Measurements from ENCODE around the gene MC3R.

Gene MC3R

DNA sequence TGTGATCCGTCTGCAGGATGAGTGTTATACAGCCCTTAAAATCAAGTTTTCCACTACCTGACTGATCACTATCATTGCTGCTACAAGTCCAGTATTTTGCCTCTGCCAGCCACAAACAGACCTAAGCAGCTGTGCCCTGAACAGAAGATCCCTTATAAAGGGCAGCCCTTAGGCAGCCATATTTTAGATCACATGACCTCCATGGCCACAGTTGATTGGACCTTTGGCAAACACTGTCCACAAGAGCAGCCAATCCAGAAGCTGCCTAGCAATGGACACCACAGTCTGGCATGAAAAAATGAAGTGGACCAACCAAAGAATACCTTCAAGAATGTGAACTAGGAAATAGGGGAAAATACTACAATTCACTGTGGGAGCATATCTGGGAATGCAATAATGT, 50.8 kb downstream of the MC3R start:
- DNase-seq (ENCODE audit: low read depth, low spot score) = no peak
- no peak overlapping the region for H3K4me3 ChIP-seq (ENCODE audit: low read depth, low read length)
- TF ChIP-seq, protein P1, sequence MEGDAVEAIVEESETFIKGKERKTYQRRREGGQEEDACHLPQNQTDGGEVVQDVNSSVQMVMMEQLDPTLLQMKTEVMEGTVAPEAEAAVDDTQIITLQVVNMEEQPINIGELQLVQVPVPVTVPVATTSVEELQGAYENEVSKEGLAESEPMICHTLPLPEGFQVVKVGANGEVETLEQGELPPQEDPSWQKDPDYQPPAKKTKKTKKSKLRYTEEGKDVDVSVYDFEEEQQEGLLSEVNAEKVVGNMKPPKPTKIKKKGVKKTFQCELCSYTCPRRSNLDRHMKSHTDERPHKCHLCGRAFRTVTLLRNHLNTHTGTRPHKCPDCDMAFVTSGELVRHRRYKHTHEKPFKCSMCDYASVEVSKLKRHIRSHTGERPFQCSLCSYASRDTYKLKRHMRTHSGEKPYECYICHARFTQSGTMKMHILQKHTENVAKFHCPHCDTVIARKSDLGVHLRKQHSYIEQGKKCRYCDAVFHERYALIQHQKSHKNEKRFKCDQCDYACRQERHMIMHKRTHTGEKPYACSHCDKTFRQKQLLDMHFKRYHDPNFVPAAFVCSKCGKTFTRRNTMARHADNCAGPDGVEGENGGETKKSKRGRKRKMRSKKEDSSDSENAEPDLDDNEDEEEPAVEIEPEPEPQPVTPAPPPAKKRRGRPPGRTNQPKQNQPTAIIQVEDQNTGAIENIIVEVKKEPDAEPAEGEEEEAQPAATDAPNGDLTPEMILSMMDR (IDR thresholded peaks at IDR 0.05; ENCODE audit: low read depth, low read length) = no peak
- in situ Hi-C loops (cut with HindIII; ENCODE audit: low sequenced_read_pairs) = no loop called here

Data from astrocyte of the spinal cord (primary cell).